Measurements from ENCODE around the gene USH2A.

DNA sequence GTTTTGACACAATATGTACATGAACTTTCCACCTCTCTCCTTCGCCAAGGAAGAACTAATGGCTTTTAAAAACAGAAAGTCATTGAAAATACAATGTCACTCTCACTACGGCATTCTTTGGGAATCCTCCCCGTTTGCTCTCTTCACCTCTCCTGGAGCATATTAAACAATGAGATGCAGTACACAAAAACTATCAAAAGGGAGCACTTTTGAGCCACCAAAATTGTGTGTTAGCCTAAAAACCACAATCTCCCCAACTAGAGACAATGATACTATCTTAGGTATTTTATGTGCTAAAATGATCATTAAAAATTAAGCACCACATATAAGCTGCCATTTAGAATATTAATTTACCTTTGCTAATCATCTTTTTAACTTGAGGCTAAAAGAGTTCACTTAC lies 430.6 kb downstream of the USH2A start:
- TF ChIP-seq CTCF (IDR thresholded peaks at IDR 0.05) (peak in 1 of 6 experiments; percentile 14), POLR2A (IDR thresholded peaks at IDR 0.05) (no peak), EP300 (IDR thresholded peaks at IDR 0.05) (no peak), POLR2AphosphoS5 (IDR thresholded peaks at IDR 0.05) (no peak)
